OCI-LY1 (cell line): ENCODE results near the gene TMEM244.
"Not testable (repeated sequence)": the region's sequence is repeated elsewhere in the genome, so short reads cannot be mapped to it uniquely, and the experiment has no call there.

ENCODE experiments used
- H2AFZ ChIP-seq: fragments of 200-600 bp; sonication (generic), shearing (Covaris generic); 2 replicates; pipeline ENCODE4 v1.6.0; 2014; ENCODE audit warnings: antibody characterized with exemption, mild to moderate bottlenecking, low read length
- H3F3A ChIP-seq: fragments of 200-600 bp; sonication (generic), shearing (Covaris generic); 2 replicates; pipeline ENCODE4 v1.6.0; 2014; ENCODE audit warnings: mild to moderate bottlenecking, antibody characterized with exemption, low read length, moderate library complexity; ENCODE audit not compliant: insufficient read depth
- H3K27ac ChIP-seq: fragments of 200-600 bp; sonication (generic); 2 replicates; pipeline ENCODE4 v1.5.1; 2014; ENCODE audit warnings: low read length, mixed run types, mild to moderate bottlenecking, low read depth; ENCODE audit not compliant: poor library complexity, severe bottlenecking
- H3K27me3 ChIP-seq: fragments of 200-600 bp; sonication (generic); 2 replicates; pipeline ENCODE4 v1.6.0; 2014; ENCODE audit warnings: antibody characterized with exemption, mild to moderate bottlenecking, low read length, moderate library complexity; ENCODE audit not compliant: insufficient read depth
- H3K36me3 ChIP-seq: fragments of 200-600 bp; sonication (generic); 2 replicates; pipeline ENCODE4 v1.6.1; 2014; ENCODE audit warnings: mild to moderate bottlenecking, antibody characterized with exemption, low read length, moderate library complexity, mixed read lengths; ENCODE audit not compliant: insufficient read depth
- H3K4me1 ChIP-seq: fragments of 200-600 bp; sonication (generic); 2 replicates; pipeline ENCODE4 v1.5.1; 2014; ENCODE audit warnings: mild to moderate bottlenecking, low read length, moderate library complexity; ENCODE audit not compliant: insufficient read depth, severe bottlenecking
- H3K4me2 ChIP-seq: fragments of 200-600 bp; sonication (generic), shearing (Covaris generic); 2 replicates; pipeline ENCODE4 v1.6.1; 2014; ENCODE audit warnings: low read length
- H3K4me3 ChIP-seq: fragments of 200-600 bp; sonication (generic); 2 replicates; pipeline ENCODE4 v1.5.1; 2014; ENCODE audit warnings: low read length, low read depth, mild to moderate bottlenecking, mixed read lengths; ENCODE audit not compliant: poor library complexity, severe bottlenecking
- H3K79me2 ChIP-seq: fragments of 200-600 bp; shearing (Covaris generic); 2 replicates; pipeline ENCODE4 v1.6.1; 2016; ENCODE audit warnings: mixed run types, low read length, mixed read lengths; ENCODE audit not compliant: insufficient read depth
- H3K9ac ChIP-seq: fragments of 200-600 bp; sonication (generic), shearing (Covaris generic); 2 replicates; pipeline ENCODE4 v1.6.1; 2014; ENCODE audit warnings: mild to moderate bottlenecking, low read length, mixed read lengths
- H3K9me2 ChIP-seq: fragments of 200-600 bp; sonication (generic), shearing (Covaris generic); 2 replicates; pipeline ENCODE4 v1.6.1; 2014; ENCODE audit warnings: low read depth, mild to moderate bottlenecking, low read length, mixed read lengths
- H3K9me3 ChIP-seq: fragments of 200-600 bp; shearing (Covaris generic); 2 replicates; pipeline ENCODE4 v1.6.1; 2014; ENCODE audit warnings: low read length, mixed read lengths
- H4K20me1 ChIP-seq: fragments of 200-600 bp; sonication (generic), shearing (Covaris generic); 2 replicates; pipeline ENCODE4 v1.6.0; 2016; ENCODE audit warnings: mild to moderate bottlenecking, low read length; ENCODE audit not compliant: insufficient read depth
- EZH2 ChIP-seq: fragments of 200-600 bp; sonication (generic), shearing (Covaris generic); IDR thresholded peaks from 2 replicates; pipeline ENCODE4 v1.8.0; 2017; ENCODE audit warnings: borderline replicate concordance, mixed run types, mild to moderate bottlenecking, antibody characterized with exemption, low read length, moderate library complexity, mixed read lengths
- TF ChIP-seq, protein P1 (sequence below): fragments of 200-600 bp; sonication (generic), shearing (Covaris generic); IDR thresholded peaks from 2 replicates; pipeline ENCODE4 v1.5.1; 2017; ENCODE audit warnings: mild to moderate bottlenecking, antibody characterized with exemption, low read length, moderate library complexity, mixed read lengths

Gene TMEM244

DNA sequence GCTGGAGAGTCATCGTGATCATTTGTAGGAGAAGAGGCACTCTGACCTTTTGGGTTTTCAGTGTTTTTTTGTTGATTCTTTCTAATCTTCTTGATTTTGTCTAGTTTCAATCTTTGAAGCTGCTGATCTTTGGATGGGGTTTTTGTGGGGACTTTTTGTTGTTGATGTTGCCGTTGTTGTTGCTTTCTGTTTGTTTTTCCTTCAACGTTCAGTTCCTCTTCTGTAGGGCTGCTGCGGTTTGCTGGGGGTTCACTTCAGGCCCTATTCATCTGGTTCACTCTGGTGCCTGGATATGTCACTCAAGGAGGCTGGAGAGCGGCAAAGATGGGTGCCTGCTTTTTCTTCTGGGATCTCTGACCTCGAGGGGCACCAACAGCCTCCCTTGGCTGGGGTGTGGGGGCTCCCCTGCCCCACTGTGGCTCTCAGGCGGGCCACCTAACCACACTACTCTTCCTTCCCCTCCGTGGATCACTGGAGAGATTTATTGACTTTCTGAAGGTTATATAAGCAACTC is 21.5 kb upstream of the TMEM244 start:
- Histone ChIP-seq H3K27me3 (no peaks in the 10 kb centered on the region), H3K79me2 (no peaks in the 10 kb centered on the region), H3K4me1 (no peaks in the 10 kb centered on the region), H3F3A (no peaks in the 10 kb centered on the region), H3K36me3 (no peaks in the 10 kb centered on the region), H3K27ac (no peak overlapping the region), H3K9me3 (no peaks in the 10 kb centered on the region), H3K9me2 (no peaks in the 10 kb centered on the region), H3K4me2 (no peak overlapping the region), H2AFZ (no peak overlapping the region), H4K20me1 (no peaks in the 10 kb centered on the region), H3K4me3 (no peak overlapping the region), H3K9ac (no peak overlapping the region)
- TF ChIP-seq, protein P1, sequence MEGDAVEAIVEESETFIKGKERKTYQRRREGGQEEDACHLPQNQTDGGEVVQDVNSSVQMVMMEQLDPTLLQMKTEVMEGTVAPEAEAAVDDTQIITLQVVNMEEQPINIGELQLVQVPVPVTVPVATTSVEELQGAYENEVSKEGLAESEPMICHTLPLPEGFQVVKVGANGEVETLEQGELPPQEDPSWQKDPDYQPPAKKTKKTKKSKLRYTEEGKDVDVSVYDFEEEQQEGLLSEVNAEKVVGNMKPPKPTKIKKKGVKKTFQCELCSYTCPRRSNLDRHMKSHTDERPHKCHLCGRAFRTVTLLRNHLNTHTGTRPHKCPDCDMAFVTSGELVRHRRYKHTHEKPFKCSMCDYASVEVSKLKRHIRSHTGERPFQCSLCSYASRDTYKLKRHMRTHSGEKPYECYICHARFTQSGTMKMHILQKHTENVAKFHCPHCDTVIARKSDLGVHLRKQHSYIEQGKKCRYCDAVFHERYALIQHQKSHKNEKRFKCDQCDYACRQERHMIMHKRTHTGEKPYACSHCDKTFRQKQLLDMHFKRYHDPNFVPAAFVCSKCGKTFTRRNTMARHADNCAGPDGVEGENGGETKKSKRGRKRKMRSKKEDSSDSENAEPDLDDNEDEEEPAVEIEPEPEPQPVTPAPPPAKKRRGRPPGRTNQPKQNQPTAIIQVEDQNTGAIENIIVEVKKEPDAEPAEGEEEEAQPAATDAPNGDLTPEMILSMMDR, result no peak
- TF ChIP-seq EZH2, result no peak

DNA sequence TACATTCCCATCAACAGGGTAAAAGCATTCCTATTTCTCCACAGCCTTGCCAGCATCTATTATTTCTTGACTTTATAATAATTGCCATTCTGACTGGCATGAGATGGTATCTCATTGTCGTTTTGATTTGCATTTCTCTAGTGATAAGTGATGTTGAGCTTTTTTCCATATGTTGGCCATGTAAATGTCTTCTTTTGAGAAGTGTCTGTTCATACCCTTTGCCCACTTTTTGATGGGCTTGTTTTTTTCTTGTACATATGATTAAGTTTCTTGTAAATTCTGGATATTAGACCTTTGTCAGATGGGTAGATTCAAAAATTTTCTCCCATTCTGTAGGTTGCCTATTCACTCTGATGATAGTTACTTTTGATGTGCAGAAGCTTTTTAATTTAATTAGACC is 16.8 kb upstream of the TMEM244 start:
- not testable (repeated sequence) for H3K27ac ChIP-seq, H3K79me2 ChIP-seq, H4K20me1 ChIP-seq, H3K4me2 ChIP-seq, H3K27me3 ChIP-seq, H3K9me3 ChIP-seq, H3K9me2 ChIP-seq, H3K4me1 ChIP-seq, H3K36me3 ChIP-seq, H3K4me3 ChIP-seq, H3K9ac ChIP-seq, H2AFZ ChIP-seq, H3F3A ChIP-seq

DNA sequence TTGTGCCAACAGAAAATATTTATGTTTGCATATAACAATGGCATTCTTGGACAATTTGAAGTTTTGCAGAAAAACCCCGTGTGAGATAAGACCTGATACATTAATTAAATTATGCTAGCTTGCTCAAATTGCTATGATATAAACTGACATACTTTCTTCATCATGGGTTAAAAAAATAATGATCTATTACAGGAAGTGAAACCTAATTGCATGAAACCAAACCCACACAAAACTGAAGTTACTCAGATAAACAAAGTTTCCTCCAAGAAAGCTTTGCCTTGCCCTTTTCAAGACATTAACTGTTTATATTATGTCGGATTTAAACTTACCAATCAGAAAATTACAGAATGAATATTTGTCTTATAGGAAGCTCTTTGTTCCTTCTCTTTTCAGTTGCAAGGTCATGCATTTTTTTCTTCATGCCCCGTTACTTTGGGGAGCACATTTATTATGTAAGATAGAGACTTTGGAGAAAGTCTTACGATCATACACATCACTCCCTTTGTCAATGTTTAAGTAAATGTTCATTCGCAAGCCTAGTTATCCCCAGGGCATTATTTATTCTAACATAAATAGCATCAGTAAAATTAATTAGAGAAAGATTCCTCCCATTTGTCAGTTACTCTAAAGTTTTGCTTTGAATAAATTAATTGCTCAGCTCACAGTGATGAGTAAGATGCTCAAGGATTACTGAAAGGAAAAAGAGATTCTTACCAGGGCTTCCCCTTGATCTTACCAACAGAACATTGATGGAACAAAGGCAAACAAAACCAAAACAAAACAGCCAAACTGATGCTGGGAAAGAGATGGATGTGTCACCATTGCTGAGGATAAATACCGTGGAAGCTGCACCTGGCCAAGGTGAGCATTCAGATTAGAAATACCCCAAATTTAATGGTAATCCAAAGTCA is 14.8 kb upstream of the TMEM244 start:
- H2AFZ ChIP-seq, result no peak overlapping the region
- H3K9me3 ChIP-seq, result no peaks in the 10 kb centered on the region
- H4K20me1 ChIP-seq, result no peaks in the 10 kb centered on the region
- no peaks in the 10 kb centered on the region for H3K27me3 ChIP-seq
- H3K4me3 ChIP-seq, result no peak overlapping the region
- H3K36me3 ChIP-seq, result no peaks in the 10 kb centered on the region
- H3K9ac ChIP-seq, result no peak overlapping the region
- peaks cover 7% of the 10 kb centered on the region for H3K4me1 ChIP-seq
- H3K4me2 ChIP-seq, result no peak overlapping the region
- no peaks in the 10 kb centered on the region for H3K9me2 ChIP-seq
- no peak for TF ChIP-seq EZH2
- TF ChIP-seq, protein P1, result no peak
- no peak overlapping the region for H3K27ac ChIP-seq
- H3K79me2 ChIP-seq, result no peaks in the 10 kb centered on the region
- no peaks in the 10 kb centered on the region for H3F3A ChIP-seq
